T1000 (cell line): ENCODE data around the gene HBS1L.

ENCODE experiments used
- DNase-seq: peaks from one replicate; lab custom pipeline; 2025; ENCODE audit warnings: mixed read lengths; lab: John Stamatoyannopoulos, UW

HBS1L gene

GRCh38 chr6:134949927-134950326 lies 104.7 kb downstream of the HBS1L start, which contains the start of gene ALDH8A1:
ALDH8A1 (minus strand) TSS chr6:134950101; CDS start chr6:134950053, 48 bp downstream.
- DNase-seq = no peak

- no peak for DNase-seq
Measured at GRCh38 chr6:134948691-134949090, 105.9 kb downstream of the HBS1L start.

- no peak for DNase-seq
Measured at GRCh38 chr6:134948142-134948541, 106.5 kb downstream of the HBS1L start.

GRCh38 chr6:134945045-134945444 lies 109.6 kb downstream of the HBS1L start:
- no peak for DNase-seq

- no peak for DNase-seq
Measured at GRCh38 chr6:134943522-134944111, 111.0 kb downstream of the HBS1L start.

GRCh38 chr6:134938896-134939295 lies 115.7 kb downstream of the HBS1L start:
- no peak for DNase-seq

- DNase-seq = no peak
Measured at GRCh38 chr6:134937426-134937825, 117.2 kb downstream of the HBS1L start.

- DNase-seq = no peak
Measured at GRCh38 chr6:134936931-134937330, 117.7 kb downstream of the HBS1L start.

GRCh38 chr6:134936476-134936875 lies 118.1 kb downstream of the HBS1L start:
- DNase-seq = no peak

- no peak for DNase-seq
Measured at GRCh38 chr6:134934793-134935485, 119.7 kb downstream of the HBS1L start.

GRCh38 chr6:134932535-134933470 lies 121.8 kb downstream of the HBS1L start:
- no peak for DNase-seq

GRCh38 chr6:134932098-134932497 lies 122.5 kb downstream of the HBS1L start:
- DNase-seq = no peak

- DNase-seq = no peak
Measured at GRCh38 chr6:134930463-134930862, 124.2 kb downstream of the HBS1L start.

GRCh38 chr6:134928151-134928900 lies 126.3 kb downstream of the HBS1L start:
- no peak for DNase-seq

- DNase-seq = no peak
Measured at GRCh38 chr6:134925800-134926199, 128.8 kb downstream of the HBS1L start.

GRCh38 chr6:134921721-134922261 lies 132.8 kb downstream of the HBS1L start:
- DNase-seq = no peak

GRCh38 chr6:134921276-134921675 lies 133.3 kb downstream of the HBS1L start:
- DNase-seq = no peak

- DNase-seq = no peak
Measured at GRCh38 chr6:134920422-134920821, 134.2 kb downstream of the HBS1L start.

GRCh38 chr6:134918418-134918961 lies 136.1 kb downstream of the HBS1L start:
- no peak for DNase-seq

GRCh38 chr6:134911547-134911946 lies 143.1 kb downstream of the HBS1L start:
- DNase-seq = no peak

- DNase-seq = no peak
Measured at GRCh38 chr6:134910593-134910935, 144.1 kb downstream of the HBS1L start.
